GM21447 (cell line): ENCODE data around the gene SETD3.
A peak's percentile ranks its signal among the peaks of the same experiment; 100 is the strongest.

Experiments
- ATAC-seq: cut with Tn5 transposase; IDR thresholded peaks from one replicate; pipeline ENCODE4 v1.9.1; 2021; ENCODE audit not compliant: unreplicated experiment

SETD3 gene

DNA sequence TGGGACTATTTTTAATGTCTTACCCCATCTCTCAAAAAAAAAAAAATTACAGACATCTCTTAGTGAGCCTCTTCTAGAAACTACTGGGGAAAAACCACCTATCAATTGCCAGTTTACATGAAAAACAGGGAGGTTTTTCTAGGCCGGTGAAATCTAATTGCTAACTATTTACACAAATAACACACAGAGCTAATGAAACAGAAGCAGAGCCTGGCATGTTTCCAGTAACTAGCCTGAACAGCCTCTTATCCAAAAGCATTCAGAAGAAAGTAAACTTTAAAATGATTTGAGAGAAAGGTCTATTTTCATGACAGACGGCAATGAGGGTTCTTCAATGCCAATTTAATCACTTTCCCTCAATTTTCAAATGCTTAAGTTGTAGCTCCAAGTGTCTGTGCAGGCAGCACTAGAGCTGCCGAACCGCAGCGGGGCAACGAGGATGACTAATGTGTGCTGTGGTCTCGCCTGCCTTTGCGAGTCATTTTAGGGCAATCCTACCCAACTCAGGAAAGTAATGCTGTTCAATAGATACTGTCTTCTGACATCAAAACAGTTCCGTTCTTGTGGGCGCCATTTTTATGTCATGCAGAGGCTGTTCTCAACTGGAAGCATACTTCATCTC lies 84.6 kb downstream of the SETD3 start:
- no peak for ATAC-seq

- no peak for ATAC-seq
These were observed 86.0 kb downstream of the SETD3 start for GRCh38 chr14:99394602-99395156.

DNA sequence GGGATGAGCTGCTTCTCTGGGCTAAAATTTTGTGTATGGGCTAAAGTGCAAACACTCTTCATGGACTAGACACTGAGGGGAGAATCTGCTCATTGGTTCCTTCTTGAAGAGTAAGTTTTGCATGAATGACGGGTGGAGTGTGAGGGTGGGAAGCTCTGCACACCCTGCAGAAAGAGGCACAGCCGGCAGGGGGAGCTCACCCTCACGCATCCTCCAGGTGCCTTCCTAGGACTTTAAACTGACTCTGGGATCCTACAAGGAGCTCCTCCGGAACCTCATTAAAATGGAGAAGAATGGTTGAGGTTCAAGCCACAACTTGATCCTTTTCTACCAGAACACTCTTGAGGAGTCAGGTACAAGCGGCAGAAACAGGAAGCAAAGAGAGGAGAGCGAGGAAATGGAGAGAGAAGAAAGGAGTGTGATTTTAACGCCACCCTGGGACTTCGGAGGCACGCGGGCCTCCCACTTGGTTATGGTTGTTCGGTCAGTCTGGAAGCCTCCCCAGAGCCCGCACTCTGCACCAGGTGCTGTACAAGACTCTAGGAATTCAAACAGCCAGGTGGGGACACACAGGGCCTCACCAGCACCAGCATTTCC lies 87.5 kb downstream of the SETD3 start:
- peak; percentile 50 for ATAC-seq

DNA sequence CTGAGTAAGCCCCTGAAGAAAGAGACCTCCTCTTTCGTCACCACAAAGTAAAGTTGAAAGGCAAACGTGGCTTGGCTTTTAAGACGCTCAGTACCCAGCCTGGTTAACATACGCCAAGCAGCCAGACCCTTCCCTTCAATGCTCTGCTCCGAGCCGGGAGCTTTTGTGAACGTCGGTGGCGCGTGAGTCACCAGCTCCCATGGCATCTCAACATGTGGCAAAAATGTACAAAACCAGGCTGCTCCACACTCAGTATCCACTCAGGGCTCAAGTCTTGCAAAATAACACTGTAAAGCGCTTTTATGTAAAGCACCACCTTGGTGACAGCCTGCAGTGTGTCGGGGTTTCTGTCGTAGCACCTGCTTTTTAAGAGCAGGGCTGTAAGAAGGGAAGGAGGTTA lies 89.0 kb downstream of the SETD3 start:
- no peak for ATAC-seq

DNA sequence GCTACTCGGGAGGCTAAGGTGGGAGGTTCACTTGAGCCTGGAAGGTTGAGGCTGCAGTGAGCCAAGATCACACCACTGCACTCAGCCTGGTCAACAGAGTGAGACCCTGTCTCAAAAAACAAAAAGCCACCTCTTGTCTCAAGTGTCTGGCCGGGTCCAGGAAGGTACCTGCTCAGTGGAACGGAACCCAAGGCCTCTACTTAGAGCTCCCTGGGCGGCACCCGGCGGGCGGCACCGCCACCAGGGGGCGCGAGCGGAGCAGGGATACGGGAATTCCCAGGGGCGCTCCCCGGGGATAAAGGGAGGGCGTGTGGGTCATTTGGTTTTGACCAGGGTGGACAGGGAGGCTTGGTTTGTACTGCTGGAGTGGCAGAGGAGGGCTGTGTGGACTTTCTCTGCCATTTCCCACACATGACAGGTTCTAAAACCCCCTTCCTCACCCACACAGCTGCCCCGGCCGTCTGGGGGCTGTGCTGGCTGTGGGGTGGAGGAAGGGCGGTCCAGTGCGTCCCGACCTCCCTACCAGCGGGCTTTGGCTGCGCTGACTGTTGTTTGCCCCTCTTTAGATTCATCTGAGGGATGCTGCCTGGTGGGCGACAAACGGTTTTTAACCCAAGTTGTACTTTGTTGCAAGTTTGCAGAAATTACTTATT lies 91.4 kb downstream of the SETD3 start:
- ATAC-seq = peak; percentile 62

DNA sequence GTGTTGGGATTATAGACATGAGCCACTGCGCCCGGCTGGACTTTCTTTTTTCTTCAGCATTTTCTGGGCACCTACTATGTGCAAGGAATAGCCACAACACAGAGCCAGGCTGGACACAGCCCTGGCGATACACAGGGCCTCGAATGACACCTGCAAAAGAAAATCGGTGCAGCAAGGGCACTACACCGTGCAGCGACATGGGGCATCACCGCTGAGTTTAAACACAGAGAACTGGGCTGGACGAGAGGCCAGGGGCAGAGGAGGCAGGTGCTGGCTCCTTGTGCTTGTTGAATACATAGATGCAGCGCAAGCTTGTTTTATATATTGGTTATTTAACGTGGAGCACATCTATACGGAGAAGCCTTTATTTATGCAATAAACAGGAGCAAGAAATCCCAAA lies 92.4 kb downstream of the SETD3 start:
- ATAC-seq = no peak

- ATAC-seq = no peak
These were observed 92.8 kb downstream of the SETD3 start for GRCh38 chr14:99387880-99388279.

DNA sequence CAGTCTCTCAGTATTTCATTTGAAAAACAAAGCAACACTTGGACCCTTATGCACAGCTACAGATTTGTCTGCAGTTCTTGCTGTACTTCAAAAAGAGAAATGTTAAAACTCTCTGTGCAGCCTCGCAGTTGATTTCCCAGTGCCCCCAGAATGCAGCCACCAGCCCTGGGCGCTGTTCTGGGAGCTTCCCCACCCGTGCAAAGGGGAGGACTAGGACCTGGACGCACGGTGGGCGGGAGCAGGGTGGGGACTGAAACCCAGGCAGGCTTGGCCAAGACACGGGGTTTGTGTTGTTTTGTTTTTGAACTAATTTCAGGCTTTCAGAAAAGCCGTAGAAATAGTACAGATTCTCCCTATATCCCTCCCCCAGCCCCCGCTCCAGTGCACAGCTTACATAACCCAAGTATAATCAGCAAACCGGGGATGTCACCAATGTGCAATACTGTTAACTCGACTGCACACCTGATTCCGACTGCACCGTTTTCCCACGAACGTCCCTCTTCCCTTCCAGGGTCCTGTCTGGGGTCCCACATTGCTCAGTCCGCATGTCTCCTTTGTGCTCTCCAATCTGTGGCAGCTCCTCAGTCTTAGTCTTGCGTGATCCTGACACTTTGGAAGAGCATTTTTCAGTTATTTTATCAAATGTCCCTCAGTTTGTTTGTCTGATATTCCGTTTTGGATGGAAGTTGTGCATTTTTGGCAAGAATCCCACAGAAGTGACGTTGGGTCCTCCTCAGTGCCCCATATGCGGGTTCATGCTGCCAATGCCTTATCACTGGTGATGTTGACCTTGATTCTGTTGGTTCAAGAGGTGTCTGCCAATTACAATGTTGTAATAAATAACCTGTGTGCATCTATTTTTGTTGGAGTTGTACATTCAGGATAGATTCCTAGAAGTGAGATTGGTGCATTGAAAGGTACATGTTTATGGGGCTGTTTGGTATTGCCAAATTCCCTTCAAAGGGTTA lies 95.9 kb downstream of the SETD3 start:
- no peak for ATAC-seq

- no peak for ATAC-seq
These were observed 96.9 kb downstream of the SETD3 start for GRCh38 chr14:99383472-99384449.

GRCh38 chr14:99382781-99383471 lies 97.7 kb downstream of the SETD3 start:
- no peak for ATAC-seq

DNA sequence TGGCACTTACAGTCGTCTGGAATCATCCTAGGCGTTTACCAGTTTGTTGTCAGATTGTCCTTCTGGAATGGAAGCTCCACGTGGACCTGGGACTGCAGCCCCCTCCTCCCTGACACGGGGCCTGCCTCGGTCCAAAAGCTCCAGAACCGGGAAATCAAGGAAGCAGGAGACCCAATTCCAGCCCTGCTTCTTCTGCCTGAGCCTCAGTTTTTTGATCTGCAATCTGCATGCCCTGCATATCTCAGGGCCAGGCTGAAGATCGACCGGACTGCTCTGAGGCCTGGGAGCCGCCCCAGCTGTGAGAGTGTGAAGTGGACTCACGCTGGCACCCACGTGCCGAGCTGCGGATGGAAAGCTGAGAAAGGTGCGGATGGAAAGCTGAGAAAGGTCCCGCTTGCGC lies 98.6 kb downstream of the SETD3 start:
- no peak for ATAC-seq

- no peak for ATAC-seq
These were observed 99.0 kb downstream of the SETD3 start for GRCh38 chr14:99381688-99382060.

- ATAC-seq = no peak
These were observed 99.5 kb downstream of the SETD3 start for GRCh38 chr14:99380991-99381687.

DNA sequence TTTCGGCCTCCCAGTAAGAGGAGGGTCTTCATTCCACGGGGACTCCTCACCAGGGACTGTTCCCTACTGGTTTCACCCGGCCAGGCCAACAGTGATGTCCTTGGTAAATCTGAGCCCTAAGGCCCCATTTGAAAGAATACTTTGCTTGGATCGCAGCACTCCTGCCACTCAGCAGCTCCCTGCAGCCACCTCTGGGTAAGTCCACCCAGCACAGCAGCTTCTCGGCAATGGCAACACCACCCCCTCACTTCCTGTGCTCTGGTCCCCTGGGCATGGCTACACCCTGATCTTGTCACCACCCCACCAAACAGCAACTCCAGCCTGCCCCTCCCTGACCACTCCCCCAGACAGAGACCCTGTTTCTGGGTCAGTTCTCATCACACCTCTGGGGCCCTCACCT lies 100.3 kb downstream of the SETD3 start:
- ATAC-seq = no peak

DNA sequence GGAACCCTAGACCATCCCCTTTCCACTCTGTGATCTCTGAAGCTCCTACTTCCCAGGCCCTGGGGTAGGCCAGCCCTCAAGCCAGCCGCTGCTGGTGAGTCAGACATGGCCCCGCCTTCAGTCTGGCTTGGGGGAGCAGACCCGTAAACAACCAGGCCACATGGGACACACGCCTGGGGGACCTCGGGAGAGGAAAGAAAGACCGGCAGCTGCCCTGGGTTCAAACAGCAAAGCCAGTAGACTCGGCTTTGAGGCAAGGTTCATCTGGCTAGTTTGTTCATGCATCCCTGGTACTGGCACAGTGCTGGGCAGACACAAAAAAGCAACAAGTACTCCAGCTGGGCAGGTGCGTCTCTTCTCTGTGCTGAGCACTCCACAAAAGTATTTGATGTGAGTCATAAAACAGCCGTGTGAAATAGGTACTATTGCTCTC lies 101.9 kb downstream of the SETD3 start:
- no peak for ATAC-seq

- ATAC-seq = no peak
These were observed 102.7 kb downstream of the SETD3 start for GRCh38 chr14:99377951-99378350.

DNA sequence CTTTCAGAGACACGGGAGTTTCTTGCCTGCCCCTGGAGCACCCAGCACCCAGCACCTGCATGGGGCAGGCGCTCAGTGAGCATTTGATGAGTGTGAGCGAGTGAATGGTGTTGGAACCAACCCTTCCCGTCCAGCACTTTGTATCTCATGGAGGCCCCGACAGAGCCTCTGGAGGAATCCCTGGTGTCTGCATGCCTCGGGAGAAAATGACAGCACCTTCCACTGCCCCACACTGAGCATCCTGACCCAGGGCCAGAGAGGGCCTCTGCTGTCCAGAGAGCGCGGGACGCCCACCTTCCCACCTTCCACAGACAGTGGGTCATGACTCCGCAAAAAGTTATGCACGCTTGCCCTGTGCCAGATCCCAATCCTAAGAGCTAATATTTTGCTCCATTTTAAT lies 105.7 kb downstream of the SETD3 start:
- no peak for ATAC-seq

DNA sequence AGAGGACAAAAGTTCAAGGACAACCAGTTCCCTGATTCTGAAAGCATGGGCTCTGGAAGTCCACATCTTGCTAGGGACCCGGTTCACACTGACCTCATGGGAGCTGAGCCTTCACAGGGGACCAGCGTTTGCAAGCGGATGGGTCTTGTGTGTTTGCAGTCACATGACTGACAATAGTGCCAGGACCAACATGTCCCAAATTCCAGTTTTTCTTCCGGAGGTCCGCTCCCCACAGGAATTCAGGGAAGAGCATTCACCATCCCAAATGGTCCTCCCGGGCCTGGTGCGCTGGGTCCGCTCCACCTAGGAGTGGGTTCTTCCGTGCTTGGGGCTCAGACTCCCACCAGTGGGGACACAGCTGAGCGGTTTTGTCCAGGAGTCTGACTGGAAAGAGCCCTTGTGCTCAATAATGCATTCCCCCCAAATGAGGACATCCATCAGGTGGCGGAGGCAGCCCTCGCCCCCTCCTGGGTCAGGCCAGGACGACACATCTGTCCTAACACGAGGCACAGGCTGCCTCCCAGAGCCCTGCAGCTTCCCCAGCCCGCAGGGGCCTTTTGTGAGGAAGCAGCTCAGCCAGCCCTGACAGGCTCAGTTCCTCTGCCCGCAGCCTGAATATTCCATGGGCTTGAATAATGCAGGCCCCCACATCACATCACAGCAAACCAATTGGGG lies 116.9 kb downstream of the SETD3 start:
- ATAC-seq = no peak
